Uterus (tissue), 2 donors: Measurements from ENCODE around the gene HIVEP3.

Experiments
- POLR2A ChIP-seq, 2 donors: fragments of 450-650 bp; IDR thresholded peaks; one replicate each; pipeline ENCODE4 v1.6.1; 2016; ENCODE audit warnings: antibody characterized with exemption in 2 of 2, mild to moderate bottlenecking in 1 of 2, moderate library complexity in 1 of 2
- TF ChIP-seq, protein P1 (sequence below), 4 experiments: fragments of 200-600 bp in 2 of 4; fragments of 450-650 bp in 2 of 4; sonication (generic) in 2 of 4; IDR thresholded peaks; one replicate each; pipeline ENCODE4 v1.5.1; 2016 to 2019; ENCODE audit warnings: antibody characterized with exemption in 4 of 4, mild to moderate bottlenecking in 2 of 4, moderate library complexity in 1 of 4

DNA sequence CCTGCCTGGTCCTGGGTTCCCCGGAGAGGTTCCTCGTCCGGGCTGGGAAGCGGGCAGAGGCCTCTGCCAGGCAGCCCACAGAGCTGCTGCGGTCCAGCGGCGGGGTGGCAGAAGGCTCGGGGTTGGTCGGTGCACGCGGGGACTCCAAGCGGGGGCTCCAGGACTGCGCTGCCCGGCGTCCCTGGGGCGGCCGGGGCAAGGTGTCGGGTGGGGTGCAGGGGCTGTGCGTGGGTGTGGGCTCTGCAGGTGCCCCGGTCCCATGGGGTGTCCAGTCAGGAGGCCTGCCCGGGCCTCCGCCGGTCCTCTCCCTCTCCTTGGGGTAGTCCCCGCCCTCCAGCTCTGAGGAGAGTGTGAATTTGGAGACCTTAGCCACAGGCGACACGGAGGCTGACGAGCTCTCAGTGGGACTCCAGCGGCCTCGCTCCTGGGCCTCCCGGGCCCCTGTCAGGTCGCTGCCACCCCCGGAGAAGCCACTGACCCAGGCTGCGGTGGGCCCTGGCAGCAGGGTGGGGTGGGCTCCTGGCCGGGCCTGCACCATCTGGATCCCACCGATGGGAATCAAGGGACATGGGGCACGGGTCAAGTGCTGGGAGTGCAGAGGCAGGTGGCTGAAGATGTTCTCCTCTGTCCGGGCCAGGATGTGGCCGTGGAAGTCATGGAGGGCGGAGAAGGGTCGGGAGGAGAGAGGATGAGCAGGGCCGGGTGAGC is 408.0 kb downstream of the HIVEP3 start:
- no peak for TF ChIP-seq POLR2A (IDR thresholded peaks at IDR 0.05)
- TF ChIP-seq, protein P1, sequence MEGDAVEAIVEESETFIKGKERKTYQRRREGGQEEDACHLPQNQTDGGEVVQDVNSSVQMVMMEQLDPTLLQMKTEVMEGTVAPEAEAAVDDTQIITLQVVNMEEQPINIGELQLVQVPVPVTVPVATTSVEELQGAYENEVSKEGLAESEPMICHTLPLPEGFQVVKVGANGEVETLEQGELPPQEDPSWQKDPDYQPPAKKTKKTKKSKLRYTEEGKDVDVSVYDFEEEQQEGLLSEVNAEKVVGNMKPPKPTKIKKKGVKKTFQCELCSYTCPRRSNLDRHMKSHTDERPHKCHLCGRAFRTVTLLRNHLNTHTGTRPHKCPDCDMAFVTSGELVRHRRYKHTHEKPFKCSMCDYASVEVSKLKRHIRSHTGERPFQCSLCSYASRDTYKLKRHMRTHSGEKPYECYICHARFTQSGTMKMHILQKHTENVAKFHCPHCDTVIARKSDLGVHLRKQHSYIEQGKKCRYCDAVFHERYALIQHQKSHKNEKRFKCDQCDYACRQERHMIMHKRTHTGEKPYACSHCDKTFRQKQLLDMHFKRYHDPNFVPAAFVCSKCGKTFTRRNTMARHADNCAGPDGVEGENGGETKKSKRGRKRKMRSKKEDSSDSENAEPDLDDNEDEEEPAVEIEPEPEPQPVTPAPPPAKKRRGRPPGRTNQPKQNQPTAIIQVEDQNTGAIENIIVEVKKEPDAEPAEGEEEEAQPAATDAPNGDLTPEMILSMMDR (IDR thresholded peaks at IDR 0.05): no peak
